Epithelial cell of esophagus (primary cell): ENCODE results near the gene MILR1.
"Not testable (repeated sequence)": the region's sequence is repeated elsewhere in the genome, so short reads cannot be mapped to it uniquely, and the experiment has no call there.

Source experiments
- DNase-seq: peaks from one replicate; pipeline ENCODE4 v3.0.0; 2010; ENCODE audit warnings: low read depth
- H3K4me3 ChIP-seq: 2 replicates; pipeline ENCODE4 v1.5.1; 2011; ENCODE audit warnings: mild to moderate bottlenecking, low read length, control low read depth
- TF ChIP-seq, protein P1 (sequence below): IDR thresholded peaks from 2 replicates; pipeline ENCODE4 v1.5.1; 2011; ENCODE audit warnings: low read depth, mild to moderate bottlenecking, low read length, control low read depth, inconsistent platforms; ENCODE audit not compliant: insufficient read depth; ENCODE audit errors: missing control alignments

MILR1 gene

DNA sequence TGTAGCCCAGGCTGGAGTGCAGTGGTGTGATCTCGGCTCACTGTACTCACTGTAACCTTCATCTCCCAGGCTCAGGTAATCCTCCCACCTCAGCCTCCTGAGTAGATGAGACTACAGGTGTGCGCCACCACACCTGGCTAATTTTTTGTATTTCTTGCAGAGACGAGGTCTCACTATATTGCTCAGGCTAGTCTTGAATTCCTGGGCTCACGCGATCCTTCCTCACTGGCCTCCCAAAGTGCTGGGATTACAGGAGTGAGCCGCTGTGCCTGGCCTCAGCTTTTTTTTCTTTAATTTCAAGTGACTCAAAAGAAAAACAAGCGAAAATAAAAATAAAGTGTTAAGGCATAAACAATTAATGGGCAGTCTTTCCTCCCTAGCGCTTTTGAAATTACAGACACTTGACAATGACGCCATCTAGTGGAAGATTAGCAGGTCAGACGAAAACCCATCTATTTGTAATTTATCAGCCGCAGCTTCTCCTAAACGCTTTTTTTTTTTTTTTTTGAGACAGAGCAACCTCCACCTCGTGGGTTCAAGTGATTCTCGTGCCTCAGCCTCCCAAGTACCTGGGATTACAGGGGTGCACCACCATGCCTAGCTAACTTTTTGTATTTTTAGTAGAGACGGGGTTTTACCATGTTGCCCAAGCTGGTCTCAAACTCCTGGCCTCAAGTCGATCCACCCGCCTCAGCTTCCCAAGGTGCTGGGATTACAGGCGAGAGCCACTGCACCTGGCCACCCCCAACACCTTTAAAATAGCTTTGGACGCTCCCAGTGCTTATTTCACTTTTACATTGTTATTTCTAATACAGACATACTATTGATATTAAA is 30.2 kb upstream of the MILR1 start:
- no peak overlapping the region for H3K4me3 ChIP-seq
- DNase-seq, result peak; percentile 62
- TF ChIP-seq, protein P1, sequence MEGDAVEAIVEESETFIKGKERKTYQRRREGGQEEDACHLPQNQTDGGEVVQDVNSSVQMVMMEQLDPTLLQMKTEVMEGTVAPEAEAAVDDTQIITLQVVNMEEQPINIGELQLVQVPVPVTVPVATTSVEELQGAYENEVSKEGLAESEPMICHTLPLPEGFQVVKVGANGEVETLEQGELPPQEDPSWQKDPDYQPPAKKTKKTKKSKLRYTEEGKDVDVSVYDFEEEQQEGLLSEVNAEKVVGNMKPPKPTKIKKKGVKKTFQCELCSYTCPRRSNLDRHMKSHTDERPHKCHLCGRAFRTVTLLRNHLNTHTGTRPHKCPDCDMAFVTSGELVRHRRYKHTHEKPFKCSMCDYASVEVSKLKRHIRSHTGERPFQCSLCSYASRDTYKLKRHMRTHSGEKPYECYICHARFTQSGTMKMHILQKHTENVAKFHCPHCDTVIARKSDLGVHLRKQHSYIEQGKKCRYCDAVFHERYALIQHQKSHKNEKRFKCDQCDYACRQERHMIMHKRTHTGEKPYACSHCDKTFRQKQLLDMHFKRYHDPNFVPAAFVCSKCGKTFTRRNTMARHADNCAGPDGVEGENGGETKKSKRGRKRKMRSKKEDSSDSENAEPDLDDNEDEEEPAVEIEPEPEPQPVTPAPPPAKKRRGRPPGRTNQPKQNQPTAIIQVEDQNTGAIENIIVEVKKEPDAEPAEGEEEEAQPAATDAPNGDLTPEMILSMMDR, result peak; percentile 66

DNA sequence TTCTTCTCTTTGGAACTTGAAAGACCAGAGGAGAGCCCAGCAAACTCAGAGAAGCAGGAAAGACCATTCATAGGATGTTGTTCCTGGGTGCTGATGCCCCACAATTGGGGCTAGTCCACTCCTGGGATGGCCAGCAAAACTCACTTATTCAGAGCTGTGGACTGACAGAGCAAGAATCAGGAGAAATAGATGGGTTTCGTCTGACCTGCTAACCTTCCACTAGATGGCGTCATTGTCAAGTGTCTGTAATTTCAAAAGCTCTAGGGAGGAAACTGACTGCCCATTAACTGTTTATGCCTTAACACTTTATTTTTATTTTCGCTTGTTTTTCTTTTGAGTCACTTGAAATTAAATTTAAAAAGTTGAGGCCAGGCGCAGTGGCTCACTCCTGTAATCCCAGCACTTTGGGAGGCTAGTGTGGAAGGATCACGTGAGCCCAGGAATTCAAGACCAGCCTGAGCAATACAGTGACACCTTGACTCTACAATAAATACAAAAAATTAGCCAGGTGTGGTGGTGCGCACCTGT is 28.7 kb upstream of the MILR1 start:
- no peak overlapping the region for H3K4me3 ChIP-seq
- DNase-seq, result peak; percentile 78
- TF ChIP-seq, protein P1, result peak; percentile 72

DNA sequence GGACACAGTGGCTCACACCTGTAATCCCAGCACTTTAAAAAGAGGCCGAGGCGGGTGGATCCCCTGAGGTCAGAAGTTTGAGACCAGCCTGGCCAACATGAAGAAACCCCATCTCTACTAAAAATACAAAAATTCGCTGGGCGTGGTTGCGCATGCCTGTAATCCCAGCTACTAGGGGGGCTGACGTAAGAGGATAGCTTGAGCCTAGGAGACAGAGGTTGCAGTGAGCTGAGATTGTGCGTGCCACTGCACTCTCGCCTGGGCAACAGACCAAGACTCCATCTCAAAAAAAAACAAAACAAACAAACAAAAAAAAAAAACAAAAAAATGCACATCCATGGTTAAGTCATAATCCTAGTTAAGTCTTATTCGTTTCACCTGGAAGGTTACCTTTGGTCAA is 26.8 kb upstream of the MILR1 start:
- H3K4me3 ChIP-seq, DNase-seq: not testable (repeated sequence)

DNA sequence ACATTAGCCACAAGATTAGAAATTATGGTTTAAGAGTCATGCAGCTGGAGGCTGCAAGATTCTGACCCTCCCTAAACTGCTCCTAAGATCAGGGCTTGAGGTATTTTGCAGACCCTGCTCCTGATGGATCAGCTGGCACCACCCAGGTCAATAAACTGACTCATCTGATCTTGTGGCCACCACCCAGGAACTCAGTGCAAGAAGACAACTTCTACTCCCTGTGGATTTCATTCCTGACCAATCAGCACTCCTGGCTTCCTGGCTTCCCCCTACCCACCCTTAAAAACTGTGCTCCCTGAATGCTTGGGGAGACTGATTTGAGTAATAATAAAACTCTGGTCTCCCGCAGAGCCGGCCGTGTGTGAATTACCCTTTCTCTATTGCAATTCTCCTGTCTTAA is 25.0 kb upstream of the MILR1 start:
- H3K4me3 ChIP-seq, result no peak overlapping the region
- TF ChIP-seq, protein P1, result no peak
- no peak for DNase-seq

DNA sequence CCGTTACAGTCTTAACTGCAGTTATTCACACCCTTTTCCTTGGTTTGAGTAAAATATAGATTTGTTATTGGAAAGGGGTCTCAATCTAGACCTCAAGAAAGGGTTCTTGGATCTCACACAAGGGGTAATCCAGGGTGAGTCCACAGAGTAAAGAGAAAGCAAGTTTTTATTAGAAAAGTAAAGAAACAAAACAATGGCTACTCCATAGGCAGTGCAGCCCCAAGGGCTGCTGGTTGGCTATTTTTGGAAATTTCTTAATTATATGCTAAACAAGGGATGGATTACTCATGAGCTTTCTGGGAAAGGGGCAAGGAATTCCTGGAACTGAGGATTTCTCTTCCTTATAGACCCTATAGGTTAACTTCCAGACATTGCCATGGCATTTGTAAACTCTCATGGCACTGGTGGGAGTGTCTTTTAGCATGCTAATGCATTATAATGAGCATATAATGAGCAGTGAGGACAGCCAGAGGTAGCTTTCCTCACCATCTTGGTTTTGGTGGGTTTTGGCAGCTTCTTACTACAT is 24.5 kb upstream of the MILR1 start:
- DNase-seq, result no peak
- TF ChIP-seq, protein P1, result no peak
- no peak overlapping the region for H3K4me3 ChIP-seq

DNA sequence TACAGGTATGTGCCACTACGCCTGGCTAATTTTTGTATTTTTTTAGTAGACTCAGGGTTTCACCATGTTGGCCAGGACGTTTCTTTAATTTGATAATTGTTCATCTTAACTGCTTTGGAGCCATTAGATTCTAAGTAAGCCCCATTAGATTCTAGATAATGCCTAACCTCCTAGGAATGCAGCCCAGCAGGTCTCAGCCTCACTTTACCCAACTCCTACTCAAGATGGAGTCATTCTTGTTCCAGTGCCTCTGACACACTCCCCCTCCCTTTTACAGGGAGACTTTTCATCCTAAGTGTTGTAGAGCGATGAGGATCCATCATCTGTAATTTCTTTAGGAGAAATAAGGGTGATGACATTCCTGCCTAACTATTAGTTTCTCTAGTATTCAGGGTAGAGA is 23.7 kb upstream of the MILR1 start:
- H3K4me3 ChIP-seq, result no peak overlapping the region
- peak; percentile 55 for DNase-seq
- TF ChIP-seq, protein P1, result no peak

DNA sequence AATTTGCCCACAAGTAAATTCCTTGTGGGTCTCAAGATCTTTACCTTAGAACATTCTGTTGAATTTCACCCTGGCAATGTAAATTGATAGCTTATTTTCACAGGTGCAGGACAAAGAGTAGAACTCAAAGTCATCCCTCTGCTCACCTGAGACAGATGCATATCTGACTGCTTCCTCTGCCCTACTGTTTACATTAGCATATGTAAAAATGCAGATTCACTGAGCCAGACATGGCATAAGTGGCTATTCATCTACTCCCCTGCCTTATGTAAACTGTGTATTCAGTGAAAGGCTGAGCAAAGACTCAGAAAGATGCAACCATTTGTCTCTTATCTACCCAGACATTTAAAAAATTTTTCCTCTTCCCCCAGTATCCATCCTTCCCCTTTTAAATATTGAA is 22.3 kb upstream of the MILR1 start:
- no peak for DNase-seq
- no peak overlapping the region for H3K4me3 ChIP-seq
- TF ChIP-seq, protein P1, result no peak
